GM10847 (cell line): ENCODE results near the gene AHCY.

Experiments used
- POLR2A ChIP-seq: IDR thresholded peaks from 2 replicates; pipeline ENCODE4 v1.6.1; 2011; ENCODE audit not compliant: insufficient read length; ENCODE audit errors: extremely low read depth

The AHCY gene

GRCh38 chr20:34240121-34240520 lies 63.0 kb downstream of the AHCY start:
- no peak for TF ChIP-seq POLR2A

DNA sequence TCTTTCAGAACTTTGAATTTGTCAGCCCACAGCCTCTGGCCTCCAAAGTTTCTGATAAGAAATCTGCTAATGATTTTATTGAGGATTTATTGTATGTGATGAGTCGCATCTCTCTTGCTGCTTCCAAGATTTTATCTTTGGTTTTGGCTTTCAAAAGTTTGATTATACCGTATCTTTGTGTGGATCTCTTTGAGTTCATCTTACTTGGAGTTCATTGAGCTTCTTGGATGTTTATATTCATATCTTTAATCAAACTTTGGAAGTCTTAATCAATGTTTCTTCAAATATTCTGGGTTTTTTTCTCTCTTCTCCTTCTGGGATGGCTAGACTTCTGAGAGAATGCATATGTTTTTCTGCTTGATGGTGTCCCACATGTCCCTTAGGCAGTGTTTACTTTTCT lies 65.2 kb downstream of the AHCY start:
- no peak for TF ChIP-seq POLR2A

DNA sequence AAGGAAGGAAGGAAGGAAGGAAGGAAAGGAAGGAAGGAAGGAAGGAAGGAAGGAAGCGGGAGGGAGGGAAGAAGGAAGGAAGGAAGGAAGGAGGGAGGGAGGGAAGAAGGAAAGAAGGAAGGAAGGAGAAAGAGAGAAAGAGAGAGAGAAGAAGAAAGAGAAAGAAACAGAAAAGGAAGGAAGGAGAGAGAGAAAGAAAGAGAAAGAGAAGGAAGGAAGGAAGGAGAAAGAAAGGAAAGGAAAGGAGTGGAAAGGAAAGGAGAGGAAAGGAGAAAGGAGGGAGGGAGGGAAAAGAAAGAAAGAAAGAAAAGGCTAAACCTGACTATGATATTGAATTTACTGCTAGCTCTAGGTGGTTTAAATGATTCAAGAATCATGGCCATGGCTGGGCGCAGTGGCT lies 67.3 kb downstream of the AHCY start:
- TF ChIP-seq POLR2A = no peak

GRCh38 chr20:34233687-34234086 lies 69.5 kb downstream of the AHCY start:
- no peak for TF ChIP-seq POLR2A

DNA sequence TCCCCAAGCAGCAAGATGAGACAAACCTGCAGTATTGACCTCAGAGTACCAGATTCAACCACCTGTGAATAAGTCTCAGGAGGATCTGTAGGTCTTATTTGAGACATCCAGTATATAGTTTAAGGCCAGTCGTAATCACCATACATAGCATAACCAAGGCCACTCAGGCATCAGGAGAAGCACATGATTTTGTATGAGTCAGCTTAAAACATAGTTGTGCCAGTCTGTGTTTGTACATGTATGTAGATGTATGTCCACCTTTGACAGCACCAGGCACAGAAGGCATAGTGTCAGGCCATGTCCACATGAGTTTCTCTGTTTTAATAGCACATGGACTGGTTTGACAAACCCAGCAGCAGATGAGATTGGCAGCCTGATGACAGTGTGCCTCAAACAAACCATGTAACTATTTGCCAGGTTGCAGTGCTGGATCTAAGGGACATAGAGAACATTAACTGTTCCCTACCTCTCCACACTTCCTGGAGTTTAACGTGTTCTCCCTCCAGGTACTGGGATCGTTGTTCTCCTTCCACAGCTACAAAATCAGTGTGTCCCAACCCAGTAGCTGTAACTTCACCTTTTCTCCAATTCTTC lies 70.6 kb downstream of the AHCY start:
- TF ChIP-seq POLR2A = no peak

DNA sequence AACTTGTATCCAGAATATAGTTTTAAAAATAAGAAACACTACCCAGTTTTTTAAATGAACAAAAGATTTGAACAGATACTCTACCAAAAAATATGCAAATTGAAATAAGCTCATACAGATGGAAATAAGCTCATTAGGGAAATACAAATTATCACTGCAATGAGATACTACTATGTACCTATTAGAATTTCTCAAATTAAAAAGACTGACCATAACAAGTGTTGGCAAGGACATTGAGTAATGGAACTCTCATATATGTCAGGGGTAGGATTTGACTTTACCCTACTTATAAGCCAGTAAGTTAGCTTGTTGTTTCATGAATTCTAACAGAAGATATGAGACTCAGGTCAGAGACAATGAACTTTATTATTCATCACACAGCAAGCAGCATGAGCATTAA lies 71.5 kb downstream of the AHCY start:
- TF ChIP-seq POLR2A = no peak
